OCI-LY3 (cell line): Measurements from ENCODE around the gene TCTN2.
A peak's percentile ranks its signal among the peaks of the same experiment; 100 is the strongest.

ENCODE experiments used
- CTCF ChIP-seq: fragments of 200-600, 300-600 bp; sonication (generic); IDR thresholded peaks from 2 replicates; pipeline ENCODE4 v1.5.1; 2014; ENCODE audit warnings: antibody characterized with exemption, low read length, low read depth
- EZH2phosphoT487 ChIP-seq: fragments of 200-600 bp; shearing (Covaris generic); IDR thresholded peaks from 2 replicates; pipeline ENCODE4 v1.6.1; 2018; ENCODE audit warnings: antibody characterized with exemption, mixed run types, low read depth

GRCh38 chr12:123754041-123754772 is 83.3 kb downstream of the TCTN2 start:
- TF ChIP-seq CTCF (peak; percentile 15; the same call in 1 of the 2 replicates), EZH2phosphoT487 (no peak)
